Measurements from ENCODE around the gene CLCN3. TPM values are rescaled to one million over a fixed set of nuclear protein-coding genes. Genes with fewer than 3 reads are reported as not detected.
A peak's percentile ranks its signal among the peaks of the same experiment; 100 is the strongest.

Gene CLCN3
- total and polyA plus RNA-seq, 9 of the 15 experiments (the other 6 are each of a cell fraction or from before 2014, with no cell fraction given) = 12.7 to 60.6 (median 38.5) TPM

DNA sequence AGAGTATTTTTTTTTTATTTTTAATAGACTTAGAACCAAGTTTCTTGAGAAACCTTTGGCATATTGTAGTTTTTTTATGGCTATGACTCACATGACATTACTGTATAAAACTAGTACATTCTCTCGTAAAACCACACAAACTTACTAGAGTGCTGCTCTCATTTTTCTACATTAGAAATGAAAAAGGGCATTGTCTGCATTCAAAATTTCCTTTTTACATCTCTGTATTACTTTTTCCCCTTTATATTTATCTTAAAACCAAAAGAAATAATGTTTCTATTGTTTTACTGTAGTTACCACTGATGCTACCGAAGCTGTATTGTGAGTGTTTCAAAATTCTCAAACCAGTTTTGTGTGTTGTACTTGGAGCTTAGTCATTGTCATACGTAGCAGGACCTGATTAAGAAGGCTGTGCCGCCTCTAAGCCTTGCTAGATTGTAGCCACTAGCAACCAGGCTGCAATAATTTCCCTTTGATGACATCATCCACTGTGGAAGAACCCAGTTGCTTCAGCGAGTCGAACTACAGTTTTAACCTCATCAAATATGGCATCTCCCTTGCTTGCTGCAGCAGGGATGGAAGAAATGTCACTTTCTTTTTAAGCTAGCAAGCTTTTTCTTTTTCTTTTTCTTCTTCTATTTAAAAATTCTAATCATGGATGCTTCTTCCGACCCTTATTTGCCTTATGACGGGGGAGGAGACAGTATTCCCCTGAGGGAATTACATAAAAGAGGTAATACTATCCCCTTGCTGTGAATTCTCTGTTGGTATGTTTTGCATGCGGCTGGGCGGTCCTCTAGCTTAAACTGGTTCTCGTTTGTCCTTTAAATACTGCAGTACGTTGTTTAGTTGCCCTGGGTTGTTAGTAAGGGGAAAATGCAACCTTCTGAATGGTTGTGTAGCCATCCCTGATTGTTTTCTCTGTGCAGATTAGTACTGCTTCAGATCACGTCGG, 39.6 kb downstream of the CLCN3 start (continued):
- TF ChIP-seq ZNF436 (CRISPR knock-in tag; IDR thresholded peaks at IDR 0.05) (no peak), TCFL5 (CRISPR knock-in tag; conservative IDR thresholded peaks at IDR 0.05) (no peak), DIDO1 (tag; IDR thresholded peaks at IDR 0.05; ENCODE audit: low read depth) (no peak), HMG20A (CRISPR knock-in tag; conservative IDR thresholded peaks at IDR 0.05) (no peak), BRF1 (IDR thresholded peaks at IDR 0.05; ENCODE audit: borderline replicate concordance, extremely low read depth, insufficient read length) (no peak), TSC22D4 (tag; IDR thresholded peaks at IDR 0.05) (no peak), TRIM24 (IDR thresholded peaks at IDR 0.05) (peak in 1 of 2 experiments; percentile 36; a peak in 2 of 4 replicates), JUND (IDR thresholded peaks at IDR 0.05; ENCODE audit: borderline replicate concordance, low read depth, low read length) (peak; percentile 98), JUND (tag; IDR thresholded peaks at IDR 0.05; ENCODE audit: borderline replicate concordance, low read depth, low read length) (peak; percentile 100), ZFP91 (CRISPR knock-in tag; IDR thresholded peaks at IDR 0.05) (no peak), ZKSCAN8 (CRISPR knock-in tag; IDR thresholded peaks at IDR 0.05) (peak; percentile 83; the same call in 1 of the 2 replicates), DACH1 (IDR thresholded peaks at IDR 0.05; ENCODE audit: partially characterized antibody) (peak; percentile 39), CBX5 (IDR thresholded peaks at IDR 0.05; ENCODE audit: borderline replicate concordance, low read depth) (no peak), HNRNPUL1 (IDR thresholded peaks at IDR 0.05; ENCODE audit: low read length) (no peak), SAFB (IDR thresholded peaks at IDR 0.05; ENCODE audit: borderline replicate concordance, low read depth, low read length) (no peak)
- TF ChIP-seq, protein P1, sequence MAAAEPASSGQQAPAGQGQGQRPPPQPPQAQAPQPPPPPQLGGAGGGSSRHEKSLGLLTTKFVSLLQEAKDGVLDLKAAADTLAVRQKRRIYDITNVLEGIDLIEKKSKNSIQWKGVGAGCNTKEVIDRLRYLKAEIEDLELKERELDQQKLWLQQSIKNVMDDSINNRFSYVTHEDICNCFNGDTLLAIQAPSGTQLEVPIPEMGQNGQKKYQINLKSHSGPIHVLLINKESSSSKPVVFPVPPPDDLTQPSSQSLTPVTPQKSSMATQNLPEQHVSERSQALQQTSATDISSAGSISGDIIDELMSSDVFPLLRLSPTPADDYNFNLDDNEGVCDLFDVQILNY (CRISPR knock-in tag; IDR thresholded peaks at IDR 0.05) = no peak
- TF ChIP-seq, protein P2, sequence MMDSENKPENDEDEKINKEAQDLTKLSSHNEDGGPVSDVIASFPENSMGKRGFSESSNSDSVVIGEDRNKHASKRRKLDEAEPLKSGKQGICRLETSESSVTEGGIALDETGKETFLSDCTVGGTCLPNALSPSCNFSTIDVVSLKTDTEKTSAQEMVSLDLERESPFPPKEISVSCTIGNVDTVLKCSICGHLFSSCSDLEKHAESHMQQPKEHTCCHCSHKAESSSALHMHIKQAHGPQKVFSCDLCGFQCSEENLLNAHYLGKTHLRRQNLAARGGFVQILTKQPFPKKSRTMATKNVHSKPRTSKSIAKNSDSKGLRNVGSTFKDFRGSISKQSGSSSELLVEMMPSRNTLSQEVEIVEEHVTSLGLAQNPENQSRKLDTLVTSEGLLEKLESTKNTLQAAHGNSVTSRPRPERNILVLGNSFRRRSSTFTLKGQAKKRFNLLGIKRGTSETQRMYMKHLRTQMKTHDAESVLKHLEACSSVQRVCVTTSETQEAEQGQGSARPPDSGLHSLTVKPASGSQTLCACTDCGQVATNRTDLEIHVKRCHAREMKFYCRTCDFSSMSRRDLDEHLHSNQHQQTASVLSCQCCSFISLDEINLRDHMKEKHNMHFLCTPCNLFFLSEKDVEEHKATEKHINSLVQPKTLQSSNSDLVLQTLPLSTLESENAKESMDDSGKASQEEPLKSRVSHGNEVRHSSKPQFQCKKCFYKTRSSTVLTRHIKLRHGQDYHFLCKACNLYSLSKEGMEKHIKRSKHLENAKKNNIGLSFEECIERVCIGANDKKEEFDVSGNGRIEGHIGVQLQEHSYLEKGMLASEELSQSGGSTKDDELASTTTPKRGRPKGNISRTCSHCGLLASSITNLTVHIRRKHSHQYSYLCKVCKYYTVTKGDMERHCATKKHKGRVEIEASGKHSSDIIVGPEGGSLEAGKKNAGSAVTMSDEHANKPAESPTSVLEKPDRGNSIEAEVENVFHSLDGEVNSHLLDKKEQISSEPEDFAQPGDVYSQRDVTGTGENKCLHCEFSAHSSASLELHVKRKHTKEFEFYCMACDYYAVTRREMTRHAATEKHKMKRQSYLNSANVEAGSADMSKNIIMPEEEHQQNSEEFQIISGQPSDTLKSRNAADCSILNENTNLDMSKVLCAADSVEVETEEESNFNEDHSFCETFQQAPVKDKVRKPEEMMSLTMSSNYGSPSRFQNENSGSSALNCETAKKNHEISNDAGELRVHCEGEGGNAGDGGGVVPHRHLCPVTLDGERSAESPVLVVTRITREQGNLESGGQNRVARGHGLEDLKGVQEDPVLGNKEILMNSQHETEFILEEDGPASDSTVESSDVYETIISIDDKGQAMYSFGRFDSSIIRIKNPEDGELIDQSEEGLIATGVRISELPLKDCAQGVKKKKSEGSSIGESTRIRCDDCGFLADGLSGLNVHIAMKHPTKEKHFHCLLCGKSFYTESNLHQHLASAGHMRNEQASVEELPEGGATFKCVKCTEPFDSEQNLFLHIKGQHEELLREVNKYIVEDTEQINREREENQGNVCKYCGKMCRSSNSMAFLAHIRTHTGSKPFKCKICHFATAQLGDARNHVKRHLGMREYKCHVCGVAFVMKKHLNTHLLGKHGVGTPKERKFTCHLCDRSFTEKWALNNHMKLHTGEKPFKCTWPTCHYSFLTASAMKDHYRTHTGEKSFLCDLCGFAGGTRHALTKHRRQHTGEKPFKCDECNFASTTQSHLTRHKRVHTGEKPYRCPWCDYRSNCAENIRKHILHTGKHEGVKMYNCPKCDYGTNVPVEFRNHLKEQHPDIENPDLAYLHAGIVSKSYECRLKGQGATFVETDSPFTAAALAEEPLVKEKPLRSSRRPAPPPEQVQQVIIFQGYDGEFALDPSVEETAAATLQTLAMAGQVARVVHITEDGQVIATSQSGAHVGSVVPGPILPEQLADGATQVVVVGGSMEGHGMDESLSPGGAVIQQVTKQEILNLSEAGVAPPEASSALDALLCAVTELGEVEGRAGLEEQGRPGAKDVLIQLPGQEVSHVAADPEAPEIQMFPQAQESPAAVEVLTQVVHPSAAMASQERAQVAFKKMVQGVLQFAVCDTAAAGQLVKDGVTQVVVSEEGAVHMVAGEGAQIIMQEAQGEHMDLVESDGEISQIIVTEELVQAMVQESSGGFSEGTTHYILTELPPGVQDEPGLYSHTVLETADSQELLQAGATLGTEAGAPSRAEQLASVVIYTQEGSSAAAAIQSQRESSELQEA (IDR thresholded peaks at IDR 0.05; ENCODE audit: low read depth) = 0 out of 2 replicates have a peak, but pooled peaks have one; percentile 15

Data from K562 (cell line).